ENCODE data around the gene KDM4D. TPM values are rescaled to one million over a fixed set of nuclear protein-coding genes. Genes with fewer than 3 reads are reported as not detected.

Gene KDM4D
- total RNA-seq, 4 donors from 2014 or later: 0.83 to 1.2 (median 0.98) TPM

DNA sequence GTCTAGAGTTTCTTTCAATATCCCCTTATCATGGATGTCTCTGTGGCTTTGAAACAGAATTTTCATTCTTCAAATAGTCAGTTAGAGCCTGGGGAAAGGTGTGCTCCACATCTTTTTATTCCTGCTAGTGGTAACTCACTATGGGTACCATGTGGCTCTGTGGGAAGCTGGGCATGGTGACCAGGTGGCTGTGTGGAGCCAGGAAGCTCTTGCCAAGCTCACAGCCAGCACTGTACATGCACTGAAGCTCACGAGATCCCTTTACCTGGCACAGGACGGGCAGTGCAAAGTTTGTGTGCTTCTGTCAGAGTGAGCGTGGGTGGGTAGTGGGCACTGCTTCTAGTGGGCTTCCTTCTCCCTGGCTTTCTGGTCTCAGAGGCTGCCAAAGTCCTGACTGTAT is 69.4 kb downstream of the KDM4D start:
- no peak overlapping the region for H3K4me3 ChIP-seq (replicated peaks in 1 of 3)
- WGBS, 2 donors: 80 to 92% methylated on average over 3 of the region's 3 CpGs
- no peak for DNase-seq
- no peaks in the 10 kb centered on the region for H3K9me3 ChIP-seq
- intact Hi-C loops (cut with DNase I): no loop called here
- peaks cover 4% of the 10 kb centered on the region for H3K27me3 ChIP-seq
- no peaks in the 10 kb centered on the region for H3K36me3 ChIP-seq
- H3K27ac ChIP-seq: no peak overlapping the region
- H3K4me1 ChIP-seq: no peaks in the 10 kb centered on the region
- TF ChIP-seq, protein P1, sequence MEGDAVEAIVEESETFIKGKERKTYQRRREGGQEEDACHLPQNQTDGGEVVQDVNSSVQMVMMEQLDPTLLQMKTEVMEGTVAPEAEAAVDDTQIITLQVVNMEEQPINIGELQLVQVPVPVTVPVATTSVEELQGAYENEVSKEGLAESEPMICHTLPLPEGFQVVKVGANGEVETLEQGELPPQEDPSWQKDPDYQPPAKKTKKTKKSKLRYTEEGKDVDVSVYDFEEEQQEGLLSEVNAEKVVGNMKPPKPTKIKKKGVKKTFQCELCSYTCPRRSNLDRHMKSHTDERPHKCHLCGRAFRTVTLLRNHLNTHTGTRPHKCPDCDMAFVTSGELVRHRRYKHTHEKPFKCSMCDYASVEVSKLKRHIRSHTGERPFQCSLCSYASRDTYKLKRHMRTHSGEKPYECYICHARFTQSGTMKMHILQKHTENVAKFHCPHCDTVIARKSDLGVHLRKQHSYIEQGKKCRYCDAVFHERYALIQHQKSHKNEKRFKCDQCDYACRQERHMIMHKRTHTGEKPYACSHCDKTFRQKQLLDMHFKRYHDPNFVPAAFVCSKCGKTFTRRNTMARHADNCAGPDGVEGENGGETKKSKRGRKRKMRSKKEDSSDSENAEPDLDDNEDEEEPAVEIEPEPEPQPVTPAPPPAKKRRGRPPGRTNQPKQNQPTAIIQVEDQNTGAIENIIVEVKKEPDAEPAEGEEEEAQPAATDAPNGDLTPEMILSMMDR (IDR thresholded peaks at IDR 0.05): no peak
- no peak for TF ChIP-seq POLR2A (IDR thresholded peaks at IDR 0.05)

DNA sequence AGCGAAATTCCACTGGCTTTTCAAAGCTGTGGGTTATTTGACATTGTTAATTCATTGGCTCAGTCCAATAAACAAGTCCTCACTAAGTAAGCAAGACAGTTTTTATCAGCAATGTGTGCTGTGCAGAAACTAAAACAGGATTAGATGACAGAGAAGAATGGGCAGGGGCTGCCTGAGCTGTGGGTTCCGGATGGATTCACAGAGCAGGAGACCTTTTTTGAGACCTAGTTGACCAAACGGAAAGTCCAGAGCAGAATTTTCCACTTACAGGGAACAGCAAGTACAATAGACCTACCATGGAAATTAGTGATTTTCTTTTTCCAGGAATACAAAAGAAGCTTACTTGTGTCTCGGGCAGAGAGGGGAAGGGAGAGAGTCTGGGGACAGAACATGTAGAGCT is 70.5 kb downstream of the KDM4D start:
- Histone ChIP-seq H3K4me3 (replicated peaks in 1 of 3) (no peak overlapping the region), H3K4me1 (no peaks in the 10 kb centered on the region), H3K36me3 (no peaks in the 10 kb centered on the region), H3K27me3 (peaks cover 4% of the 10 kb centered on the region), H3K27ac (no peak overlapping the region), H3K9me3 (no peaks in the 10 kb centered on the region)
- WGBS, 2 donors: 48 to 55% methylated on average over 4 of the region's 4 CpGs
- TF ChIP-seq POLR2A (IDR thresholded peaks at IDR 0.05): no peak
- TF ChIP-seq, protein P1 (IDR thresholded peaks at IDR 0.05): no peak
- intact Hi-C loops (cut with DNase I): no loop called here
- no peak for DNase-seq

DNA sequence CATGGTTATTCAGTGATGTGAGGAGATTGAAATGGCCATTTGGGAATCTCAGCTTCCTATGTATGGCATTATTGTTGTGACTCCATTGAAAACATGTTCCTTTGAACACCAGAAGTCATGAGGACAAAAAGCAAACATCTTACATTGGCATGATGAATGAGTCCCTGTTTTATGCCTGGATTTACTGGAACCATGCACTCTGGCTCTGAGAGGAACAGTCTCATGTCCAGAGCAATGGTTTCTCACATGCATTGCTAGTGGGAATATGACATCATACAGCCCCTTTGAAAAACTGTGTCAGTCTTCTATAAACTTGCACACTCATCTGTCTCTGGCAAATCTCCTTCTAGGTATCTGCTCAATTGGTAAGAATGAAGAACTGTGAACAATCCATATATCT is 72.3 kb downstream of the KDM4D start:
- DNase-seq: no peak
- TF ChIP-seq, protein P1 (IDR thresholded peaks at IDR 0.05): no peak
- TF ChIP-seq POLR2A (IDR thresholded peaks at IDR 0.05): no peak

More for the DNA sequence above, 72.3 kb downstream of the KDM4D start:
- intact Hi-C loops (cut with DNase I): no loop called here
- Histone ChIP-seq H3K4me3 (replicated peaks in 1 of 3) (no peak overlapping the region), H3K27ac (no peak overlapping the region), H3K36me3 (no peaks in the 10 kb centered on the region), H3K4me1 (no peaks in the 10 kb centered on the region), H3K27me3 (peaks cover 4% of the 10 kb centered on the region), H3K9me3 (no peaks in the 10 kb centered on the region)

Other genes starting within 250 kb of the KDM4D start
- 10 to 100 TPM; 34.1 to 51.2 (median 41.0) TPM for gene AMOTL1, start 205.4 kb upstream of the KDM4D start, total RNA-seq
- 10 to 100 TPM; 25.7 to 61.6 (median 43.6) TPM for gene CWC15, start 153 bp upstream of the KDM4D start, total RNA-seq
- not detected for gene KDM4E, start 51.5 kb downstream of the KDM4D start, total RNA-seq
- gene KDM4F, start 75.7 kb downstream of the KDM4D start, total RNA-seq: not detected
- 10 to 100 TPM; 42.9 to 53.5 (median 51.8) TPM for gene SRSF8, start 93.2 kb downstream of the KDM4D start, total RNA-seq
- 10 to 100 TPM; 31.1 to 52.3 (median 36.8) TPM for gene ENDOD1, start 116.1 kb downstream of the KDM4D start, total RNA-seq

Data from thyroid gland (tissue), 4 donors.